Natural killer cell (primary cell): ENCODE measurements around the gene GORASP1. TPM values are rescaled to one million over a fixed set of nuclear protein-coding genes. Genes with fewer than 3 reads are reported as not detected.

Experiments used
- ATAC-seq, 3 donors: fragments of 150-1000 bp in 2 of 3; fragments of 200-7000 bp in 1 of 3; cut with Tn5 transposase; 1 replicate in 1 of 3; 2 replicates in 2 of 3; pipeline ENCODE4 v1.10.0; 2021; ENCODE audit warnings: mild to moderate bottlenecking in 2 of 3, moderate library complexity in 2 of 3
- DNase-seq, 2 donors: peaks; one replicate each; pipeline versions ENCODE4 v3.0.0 to v3.0.0-alpha.2; 2013 to 2021; ENCODE audit warnings: mixed read lengths in 1 of 2
- H3K27ac ChIP-seq: one replicate; pipeline ENCODE4 v1.5.1; 2013; ENCODE audit warnings: mild to moderate bottlenecking, low read length
- H3K27me3 ChIP-seq: one replicate; pipeline ENCODE4 v1.6.1; 2013; ENCODE audit warnings: low read length; ENCODE audit not compliant: control insufficient read depth, insufficient read depth
- H3K36me3 ChIP-seq: one replicate; pipeline ENCODE4 v1.6.1; 2013; ENCODE audit warnings: low read length; ENCODE audit not compliant: control insufficient read depth, insufficient read depth
- H3K4me1 ChIP-seq: one replicate; pipeline ENCODE4 v1.6.1; 2013; ENCODE audit warnings: low read length; ENCODE audit not compliant: control insufficient read depth, insufficient read depth
- H3K4me3 ChIP-seq: one replicate; pipeline ENCODE4 v1.5.1; 2013; ENCODE audit warnings: low read length
- H3K9me3 ChIP-seq: one replicate; pipeline ENCODE4 v1.6.1; 2013; ENCODE audit warnings: low read length; ENCODE audit not compliant: control insufficient read depth, insufficient read depth
- H3K27ac Mint-ChIP-seq, 2 donors: one replicate each; pipeline ENCODE4 v1.8.0; 2022; ENCODE audit warnings: mild to moderate bottlenecking in 2 of 2, mixed read lengths in 2 of 2, moderate library complexity in 1 of 2
- H3K27me3 Mint-ChIP-seq, 2 donors: one replicate each; pipeline ENCODE4 v1.8.0; 2022; ENCODE audit warnings: low read depth in 2 of 2, mixed read lengths in 2 of 2
- H3K36me3 Mint-ChIP-seq: one replicate; pipeline ENCODE4 v1.8.0; 2022; ENCODE audit warnings: mixed read lengths
- H3K4me1 Mint-ChIP-seq, 2 donors: one replicate each; pipeline ENCODE4 v1.8.0; 2022; ENCODE audit warnings: mixed read lengths in 2 of 2
- H3K4me3 Mint-ChIP-seq: one replicate; pipeline ENCODE4 v1.8.0; 2022; ENCODE audit warnings: mild to moderate bottlenecking, moderate library complexity, mixed read lengths
- H3K9me3 Mint-ChIP-seq, 2 donors: one replicate each; pipeline ENCODE4 v1.8.0; 2022; ENCODE audit warnings: mixed read lengths in 2 of 2
- CTCF ChIP-seq: fragments of 200-600 bp; IDR thresholded peaks from one replicate; pipeline ENCODE4 v1.8.0; 2022; ENCODE audit warnings: antibody characterized with exemption
- WGBS: methylation state at CpG from one replicate; pipeline ENCODE4 v1.1.7; 2013; ENCODE audit warnings: missing lambda C conversion rate; ENCODE audit not compliant: insufficient coverage; 5-methylcytosine and 5-hydroxymethylcytosine counted together
- intact Hi-C: fragments of 100-400 bp; cut with micrococcal nuclease; formaldehyde crosslinking; loops from one replicate; pipeline ENCODE4 v1.14.2; 2022
- total RNA-seq, 4 donors: library from RNA; stranded (reverse); fragments of 120-200 nt in 1 of 4; gene quantifications; one replicate each; pipeline versions ENCODE4 v1.2.3 to v1.2.4, GENCODE V29; 2013 to 2022

Gene GORASP1
- total RNA-seq, 3 donors from 2014 or later (not counting 1 experiment from before 2014, with no cell fraction given), result 20.2 to 21.3 (median 20.8) TPM

GRCh38 chr3:39144748-39145380, 37.4 kb upstream of the GORASP1 start:
- no peak for TF ChIP-seq CTCF
- ATAC-seq (no peak), DNase-seq (no peak)
- H3K4me1 ChIP-seq, result peaks cover 54% of the 10 kb centered on the region
- peak overlapping the region; percentile 65 for H3K4me3 Mint-ChIP-seq
- H3K27me3 Mint-ChIP-seq, result no peaks in the 10 kb centered on the region
- peak overlapping the region; percentile 48 to 72 for H3K27ac Mint-ChIP-seq
- H3K9me3 Mint-ChIP-seq, result no peaks in the 10 kb centered on the region
- no peak overlapping the region for H3K27ac ChIP-seq
- no peak overlapping the region for H3K4me3 ChIP-seq
- peaks cover 51% of the 10 kb centered on the region for H3K36me3 ChIP-seq
- H3K36me3 Mint-ChIP-seq, result peaks cover 12% of the 10 kb centered on the region
- peaks cover 48 to 60% of the 10 kb centered on the region in 2 donors for H3K4me1 Mint-ChIP-seq
- intact Hi-C loops, result no loop called here
- H3K27me3 ChIP-seq, result no peaks in the 10 kb centered on the region
- no peaks in the 10 kb centered on the region for H3K9me3 ChIP-seq
- 96% methylated on average over 22 of the region's 23 CpGs for WGBS

GRCh38 chr3:39144095-39144747, 36.8 kb upstream of the GORASP1 start:
- H3K9me3 ChIP-seq, result no peaks in the 10 kb centered on the region
- H3K4me3 ChIP-seq, result no peak overlapping the region
- WGBS, result 96% methylated on average over 20 of the region's 20 CpGs
- no peaks in the 10 kb centered on the region for H3K27me3 Mint-ChIP-seq
- peaks cover 42 to 54% of the 10 kb centered on the region in 2 donors for H3K4me1 Mint-ChIP-seq
- H3K27ac ChIP-seq, result no peak overlapping the region
- ATAC-seq (no peak), DNase-seq (no peak)
- intact Hi-C loops, result no loop called here
- H3K4me3 Mint-ChIP-seq, result peak overlapping the region; percentile 65
- H3K9me3 Mint-ChIP-seq, result no peaks in the 10 kb centered on the region
- H3K36me3 Mint-ChIP-seq, result peaks cover 12% of the 10 kb centered on the region
- peaks cover 47% of the 10 kb centered on the region for H3K4me1 ChIP-seq
- no peaks in the 10 kb centered on the region for H3K27me3 ChIP-seq
- H3K27ac Mint-ChIP-seq, result peak overlapping the region; percentile 48 to 72
- peaks cover 51% of the 10 kb centered on the region for H3K36me3 ChIP-seq
- TF ChIP-seq CTCF, result no peak

- peaks cover 33 to 44% of the 10 kb centered on the region in 2 donors for H3K4me1 Mint-ChIP-seq
- intact Hi-C loops, result no loop called here
- WGBS, result 81% methylated on average over 13 of the region's 14 CpGs
- Histone ChIP-seq H3K9me3 (no peaks in the 10 kb centered on the region), H3K27me3 (no peaks in the 10 kb centered on the region), H3K4me3 (no peak overlapping the region), H3K27ac (no peak overlapping the region), H3K4me1 (peaks cover 38% of the 10 kb centered on the region), H3K36me3 (peaks cover 51% of the 10 kb centered on the region)
- peak overlapping the region; percentile 69 to 72 for H3K27ac Mint-ChIP-seq
- no peaks in the 10 kb centered on the region for H3K27me3 Mint-ChIP-seq
- no peak for ATAC-seq
- peaks cover 12% of the 10 kb centered on the region for H3K36me3 Mint-ChIP-seq
- DNase-seq, result no peak
- TF ChIP-seq CTCF, result no peak
- no peak overlapping the region for H3K4me3 Mint-ChIP-seq
- no peaks in the 10 kb centered on the region for H3K9me3 Mint-ChIP-seq
Observed at GRCh38 chr3:39143051-39143885, 35.8 kb upstream of the GORASP1 start.
